CD4-positive, alpha-beta T cell treated with Interleukin-6 for 4 hours (primary cell): ENCODE data around the gene CLASP1.
"Not testable (repeated sequence)": the region's sequence is repeated elsewhere in the genome, so short reads cannot be mapped to it uniquely, and the experiment has no call there.

ENCODE experiments used
- DNase-seq: peaks from one replicate; pipeline ENCODE4 v3.0.0-alpha.2; 2020; ENCODE audit warnings: mixed read lengths

Gene CLASP1

DNA sequence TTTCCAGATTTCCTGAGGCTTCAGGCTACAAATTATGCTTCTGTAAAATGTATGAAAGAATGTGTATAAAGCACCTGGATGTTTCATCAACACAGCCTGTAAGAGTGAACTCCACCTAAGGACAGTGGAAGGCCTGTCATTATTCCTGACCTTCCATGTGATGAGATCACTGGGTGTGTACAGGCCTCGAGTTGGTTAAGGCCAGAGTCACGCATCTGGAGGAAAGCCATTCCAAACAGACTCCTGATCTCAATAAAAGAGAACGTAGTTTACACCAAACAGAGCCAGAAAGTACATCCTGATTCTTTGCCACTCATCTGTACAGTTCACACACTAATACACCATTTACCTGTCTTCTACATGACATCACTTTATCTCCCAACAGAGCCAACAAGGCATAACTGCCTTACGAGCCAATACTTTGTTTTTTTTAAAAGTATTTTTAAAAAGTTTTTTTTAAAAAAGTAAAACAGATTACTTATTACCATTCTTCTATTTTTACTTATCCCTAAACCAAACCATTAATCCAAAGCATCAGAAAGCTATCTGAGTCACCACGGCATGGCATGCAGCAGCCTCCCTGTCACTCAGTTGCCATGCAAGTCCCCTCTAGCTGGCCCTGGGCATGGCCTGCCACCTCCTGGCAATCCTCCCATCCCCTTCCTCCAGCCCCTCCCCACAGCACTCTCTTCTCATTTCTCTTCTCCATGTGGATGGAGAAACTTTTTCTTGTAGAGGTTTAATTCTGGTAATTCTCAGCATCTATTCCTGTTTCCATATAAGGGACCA, 285.4 kb downstream of the CLASP1 start:
- DNase-seq, result no peak

DNA sequence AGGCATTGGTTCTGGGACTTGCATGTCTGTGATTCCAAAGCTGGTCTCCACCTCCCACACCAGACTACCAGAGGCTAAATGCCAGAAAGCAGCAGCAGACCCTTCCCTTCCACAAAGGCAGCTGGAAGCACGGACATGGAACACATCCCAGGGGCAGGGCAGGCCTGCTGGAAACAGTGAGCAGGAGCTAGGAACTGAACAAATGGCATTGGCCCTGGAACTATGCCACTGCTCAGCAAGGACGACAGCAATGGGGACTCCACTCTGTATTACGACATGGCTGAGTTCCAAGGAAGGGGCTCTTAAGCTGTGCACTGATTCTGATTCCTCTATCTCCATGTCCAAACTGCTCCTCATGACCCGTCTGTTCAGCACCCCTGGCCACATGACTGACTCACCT, 286.5 kb downstream of the CLASP1 start:
- DNase-seq, result no peak

DNA sequence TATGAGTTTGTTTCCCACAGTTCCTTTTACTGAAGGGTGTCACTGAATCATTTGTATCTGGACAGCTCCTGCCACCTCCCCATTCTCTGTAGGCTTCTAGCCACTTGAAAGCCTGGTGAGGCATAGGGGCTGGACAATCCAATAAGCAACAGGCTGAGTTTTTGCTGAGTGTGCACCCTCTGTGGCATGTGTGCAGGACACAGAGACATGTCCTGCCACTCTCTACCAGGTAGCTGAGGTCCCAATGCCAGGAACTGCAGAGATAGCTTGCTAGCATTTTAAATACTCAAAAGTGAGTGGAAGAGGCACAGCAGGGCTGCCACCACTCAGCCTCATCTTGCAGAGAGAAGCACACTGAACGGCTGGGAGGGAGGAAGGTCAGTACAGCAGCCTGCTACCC, 287.0 kb downstream of the CLASP1 start:
- no peak for DNase-seq

DNA sequence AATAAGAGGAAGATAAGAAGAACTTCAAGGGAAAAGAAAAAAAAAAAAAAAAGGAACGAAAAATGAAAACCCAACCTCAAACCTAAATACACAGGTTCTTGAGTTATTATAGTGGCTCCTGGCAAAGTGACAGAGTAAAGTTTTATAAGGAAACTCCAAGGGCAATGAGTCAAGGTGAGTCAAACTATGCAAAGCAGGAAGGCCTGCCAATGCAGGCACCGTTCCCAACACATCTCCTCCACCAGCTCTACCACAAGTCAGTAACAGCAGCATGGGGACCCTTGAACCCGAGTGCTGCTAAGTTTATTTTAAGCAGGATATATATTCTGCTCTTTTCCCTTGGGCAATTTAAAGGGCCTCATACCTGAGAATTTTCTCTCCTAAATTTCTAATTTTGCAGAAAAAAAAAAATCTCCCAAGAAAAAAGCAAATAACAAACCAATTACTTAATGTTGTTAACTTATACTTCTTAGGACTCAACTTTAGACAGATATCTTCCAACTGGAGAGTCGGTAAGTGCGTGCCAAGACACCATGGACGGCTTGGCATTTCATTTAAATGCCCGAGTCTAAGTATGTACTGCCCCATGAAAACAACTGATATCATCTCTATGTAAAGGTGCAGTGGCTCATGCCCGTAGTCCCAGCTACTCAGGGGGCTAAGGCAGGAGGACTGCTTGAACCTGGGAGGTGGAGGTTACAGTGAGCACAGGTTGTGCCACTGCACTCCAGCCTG, 288.5 kb downstream of the CLASP1 start:
- no peak for DNase-seq

DNA sequence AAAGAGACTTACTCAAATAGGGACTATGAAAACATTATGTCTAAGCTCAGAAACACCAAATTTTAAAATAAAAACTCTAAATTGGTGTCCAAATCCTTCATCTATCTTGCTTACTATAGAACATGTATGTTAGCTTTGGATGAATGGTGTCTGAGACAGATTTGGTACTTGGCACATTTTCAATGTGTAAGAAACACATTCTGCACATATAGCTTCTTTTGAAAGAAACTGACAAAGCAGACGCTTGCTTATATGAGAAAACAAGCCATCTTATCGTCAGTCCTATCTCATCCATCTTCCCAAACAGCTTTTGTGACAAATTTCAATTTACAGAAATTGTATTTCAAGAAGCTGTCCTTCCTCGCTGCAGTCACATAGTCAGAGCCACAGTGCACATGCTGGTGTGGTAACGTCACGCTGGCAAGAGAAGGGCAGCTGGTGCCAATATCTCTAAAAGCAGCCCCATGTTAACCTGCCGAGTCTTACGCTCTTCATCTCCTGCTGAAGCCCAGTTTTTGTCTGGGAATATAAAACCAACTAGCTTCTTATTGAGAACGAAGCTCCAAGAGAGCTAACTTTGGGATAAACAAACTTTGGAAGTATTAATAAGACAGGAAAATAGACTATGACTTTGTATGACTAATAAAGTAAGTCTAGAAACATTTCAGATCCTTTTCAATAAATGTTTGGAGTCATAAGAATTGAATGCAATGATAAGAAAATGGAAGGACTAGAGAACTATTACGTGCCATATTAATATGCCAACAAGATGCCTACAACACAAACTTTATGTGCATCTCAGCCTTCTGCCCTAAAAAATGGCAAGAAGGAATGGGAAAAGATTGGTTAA, 289.3 kb downstream of the CLASP1 start:
- no peak for DNase-seq

DNA sequence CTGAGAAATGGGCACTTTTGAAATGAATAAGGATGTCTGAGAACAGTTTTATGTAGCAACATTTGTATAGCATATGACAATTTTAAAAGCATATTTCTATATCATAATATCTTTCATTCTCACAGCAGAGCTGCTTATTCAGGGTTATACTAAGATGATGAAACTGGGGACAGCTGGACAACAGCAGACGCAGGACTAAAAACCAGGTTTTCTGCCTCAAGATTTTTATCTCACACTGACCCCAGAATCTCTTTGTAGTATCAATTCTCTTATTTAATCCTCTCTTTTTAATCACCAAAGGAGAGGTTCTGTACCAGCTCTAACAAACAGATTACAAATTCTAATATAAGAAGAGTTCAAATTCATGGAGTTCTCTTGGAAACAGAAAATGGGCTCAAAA, 290.1 kb downstream of the CLASP1 start:
- no peak for DNase-seq

DNA sequence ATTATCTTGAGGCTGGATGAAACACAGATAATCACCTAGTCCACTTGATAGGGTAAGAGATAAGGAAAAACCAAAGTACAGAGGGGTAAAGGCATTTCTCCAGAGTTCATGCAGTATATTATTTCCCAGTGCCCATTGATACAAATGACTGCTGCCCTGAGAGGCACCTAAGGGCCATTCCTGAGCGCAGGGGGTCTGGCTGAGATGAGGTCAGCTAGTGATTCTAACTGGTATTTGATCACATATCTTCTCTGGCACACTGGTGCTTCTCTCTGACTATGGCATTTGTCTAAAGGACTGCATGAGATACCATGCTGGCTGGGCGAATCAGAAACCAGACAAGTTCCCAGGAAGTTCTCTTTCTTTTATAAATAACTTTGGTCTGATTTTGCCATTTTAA, 291.0 kb downstream of the CLASP1 start:
- DNase-seq, result no peak

DNA sequence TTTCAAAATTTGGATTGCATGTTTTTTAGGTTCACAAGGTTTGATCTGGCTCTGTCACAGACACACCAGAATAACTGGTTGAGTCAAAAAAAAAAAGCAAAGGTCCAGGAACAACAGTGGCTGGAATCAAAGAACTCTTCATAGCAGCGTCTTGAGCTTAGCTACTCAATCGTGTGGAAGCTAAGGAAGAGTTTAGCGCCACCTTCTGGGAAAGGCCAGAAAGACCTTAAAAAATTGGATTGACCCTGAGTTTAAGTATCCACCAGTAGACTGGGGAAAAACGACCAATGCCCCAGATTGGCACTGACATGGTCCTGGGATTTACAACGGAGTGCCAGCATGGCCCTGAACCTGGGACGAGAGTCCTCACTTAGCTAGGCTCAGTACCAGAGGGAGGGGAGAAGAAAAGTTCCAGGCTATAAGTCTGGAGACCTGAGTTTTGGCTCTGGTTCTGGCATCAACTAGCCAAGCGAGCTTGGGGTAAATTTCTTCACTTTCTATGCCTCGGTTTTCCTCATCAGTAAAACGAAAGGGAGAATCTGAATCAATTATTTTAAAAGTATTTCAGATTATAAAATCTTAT, 293.1 kb downstream of the CLASP1 start:
- DNase-seq, result peak; percentile 7

DNA sequence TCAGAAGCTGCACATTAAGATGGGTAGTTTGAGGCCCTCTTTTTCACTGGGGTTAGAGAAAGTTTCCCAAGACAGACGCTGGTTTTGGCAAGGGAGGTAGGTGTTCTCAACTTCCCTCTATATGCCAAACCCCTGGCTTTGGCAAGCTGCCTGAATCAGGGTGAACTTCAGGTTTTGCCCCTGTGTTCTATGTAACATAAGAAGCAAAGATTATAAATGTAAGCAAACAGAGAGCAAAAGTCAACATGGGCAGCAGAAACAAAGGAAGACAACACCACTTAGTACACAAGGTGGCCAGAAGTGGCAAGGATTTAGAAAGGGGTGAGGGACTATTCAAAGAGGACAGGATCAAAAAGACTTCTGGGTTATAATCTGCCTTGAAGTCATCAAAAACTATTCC, 293.8 kb downstream of the CLASP1 start:
- no peak for DNase-seq

DNA sequence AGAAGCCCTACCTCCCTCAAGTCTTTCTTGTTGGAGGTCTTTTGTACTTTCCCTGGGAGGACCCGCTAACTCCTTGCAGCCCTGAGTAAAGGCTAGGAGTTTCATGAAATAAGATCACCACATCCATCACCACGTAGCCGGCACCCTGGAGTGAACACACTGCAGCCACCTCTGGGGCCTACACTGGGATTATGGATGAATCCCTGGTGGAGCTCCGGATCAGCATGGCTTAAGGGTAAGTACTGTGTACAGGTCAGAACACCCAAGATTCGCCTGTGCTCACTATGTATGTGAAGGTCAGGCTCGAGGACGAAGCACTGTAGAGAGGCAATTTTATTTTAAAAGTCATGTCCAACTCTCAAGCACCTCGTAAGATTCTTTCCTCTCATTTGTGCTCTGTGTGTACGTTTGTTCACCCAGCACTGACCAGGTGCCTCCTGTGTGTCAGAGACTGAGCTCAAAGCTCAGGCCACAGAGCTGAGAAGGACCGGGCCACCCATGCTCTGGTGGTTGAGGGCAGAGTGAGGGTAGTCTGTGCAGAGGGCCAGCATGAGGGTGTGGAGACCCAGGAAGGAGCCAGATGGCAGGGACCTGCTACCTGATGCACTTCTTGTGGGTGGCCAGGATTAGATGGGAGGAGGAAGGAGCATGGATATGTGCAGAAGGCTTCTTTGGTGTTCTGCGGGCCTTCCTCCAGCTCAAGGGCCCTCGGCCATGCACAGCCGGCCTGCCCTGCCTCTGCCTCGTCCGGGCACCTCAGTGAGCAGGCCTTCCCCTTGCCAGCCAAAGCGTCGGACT, 297.5 kb downstream of the CLASP1 start:
- DNase-seq, result no peak

DNA sequence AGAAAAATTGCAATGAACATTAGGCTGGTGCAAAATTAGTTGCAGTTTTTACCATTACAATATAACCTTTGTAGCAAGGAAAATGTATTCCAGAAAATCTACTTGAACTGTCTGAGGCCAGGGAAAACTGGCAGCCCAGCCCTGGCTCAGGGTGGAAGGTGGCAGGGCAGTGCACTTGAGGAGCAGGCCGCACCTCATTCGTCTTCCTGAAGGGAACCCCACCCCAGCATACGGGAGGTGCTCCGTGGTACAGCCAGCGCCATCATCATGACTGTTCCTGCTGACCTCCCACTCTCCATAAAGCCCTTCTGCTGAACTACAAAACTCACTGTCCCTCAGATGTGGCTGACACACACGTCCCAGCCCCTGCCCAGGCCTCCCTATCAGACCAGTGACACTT, 298.4 kb downstream of the CLASP1 start:
- no peak for DNase-seq

DNA sequence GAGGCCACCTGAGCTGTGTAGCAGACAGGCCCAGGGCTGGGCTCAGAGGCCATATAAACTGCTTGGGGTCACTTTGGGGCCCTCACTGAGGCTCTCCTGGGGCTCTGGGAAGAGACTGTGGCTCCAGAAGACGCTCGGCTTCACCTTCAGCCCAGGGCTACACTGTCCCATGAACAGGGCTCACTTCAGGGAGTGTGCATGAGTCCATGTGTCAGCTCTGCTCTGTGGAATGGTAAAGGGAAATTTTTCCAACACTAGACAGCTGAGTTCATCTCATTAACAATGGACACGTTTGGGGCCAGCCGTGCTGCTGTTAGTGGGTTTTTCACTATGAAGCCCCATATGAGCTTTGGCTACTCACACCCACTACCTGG, 298.9 kb downstream of the CLASP1 start:
- no peak for DNase-seq

DNA sequence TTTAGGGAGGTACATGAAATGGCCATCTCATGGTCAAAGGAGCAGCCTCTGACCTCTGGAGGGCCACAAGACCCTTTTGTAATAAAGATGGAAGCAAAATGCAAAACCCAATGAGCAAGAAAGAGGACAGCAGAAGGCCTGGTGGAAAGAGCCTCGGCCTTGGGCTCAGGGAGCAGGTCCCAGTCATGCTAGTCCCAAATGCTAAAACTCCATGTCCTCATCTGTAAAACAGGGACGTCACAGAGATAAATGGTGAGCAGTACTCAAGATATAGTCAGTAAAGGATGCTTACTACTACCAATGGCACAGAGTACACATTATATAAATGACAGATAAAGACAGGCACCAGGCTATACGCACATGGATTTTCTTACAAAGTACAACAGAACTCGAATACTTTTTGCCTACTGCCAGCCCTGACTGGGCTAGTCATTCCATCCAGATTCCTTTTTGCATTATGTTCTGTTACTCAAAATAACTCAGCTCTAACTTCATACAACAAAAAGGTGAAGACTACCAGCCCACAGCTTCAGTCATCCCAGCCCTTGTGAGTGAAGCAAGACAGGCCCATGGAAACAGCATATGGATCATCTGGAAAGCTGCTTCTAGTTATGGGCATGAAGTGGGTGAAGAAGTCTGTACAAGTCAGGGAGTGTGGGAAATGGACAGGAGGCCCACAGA, 299.4 kb downstream of the CLASP1 start:
- no peak for DNase-seq

DNA sequence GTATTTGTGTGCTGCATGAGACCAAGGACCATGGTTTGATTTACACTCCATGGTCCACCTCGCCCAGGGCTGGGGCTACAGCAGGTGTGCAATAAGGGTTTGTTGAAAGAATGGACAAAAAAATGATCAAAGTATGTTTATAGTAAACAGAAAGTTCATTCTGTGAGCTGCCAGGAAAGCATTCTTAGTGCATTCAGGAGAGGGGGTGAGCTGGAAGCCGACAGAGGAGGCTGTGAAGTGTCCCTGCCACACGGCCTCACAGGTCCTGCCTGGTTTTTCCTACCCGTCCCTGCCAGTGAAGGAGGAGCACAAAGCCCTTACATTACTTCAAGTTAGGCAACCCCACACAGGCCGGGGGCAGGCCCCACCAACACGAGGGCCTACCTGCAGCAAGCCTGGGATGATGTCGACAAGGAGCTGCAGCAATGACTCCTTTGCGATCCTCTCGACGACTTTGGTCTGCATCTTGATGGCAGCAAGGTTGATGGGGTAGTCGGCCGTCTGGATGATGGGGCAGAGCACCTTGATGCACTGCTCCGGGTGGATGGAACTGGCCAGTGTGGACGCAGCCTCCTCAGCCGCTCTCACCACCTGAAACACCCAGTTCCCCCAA, 301.0 kb downstream of the CLASP1 start:
- DNase-seq, result no peak

DNA sequence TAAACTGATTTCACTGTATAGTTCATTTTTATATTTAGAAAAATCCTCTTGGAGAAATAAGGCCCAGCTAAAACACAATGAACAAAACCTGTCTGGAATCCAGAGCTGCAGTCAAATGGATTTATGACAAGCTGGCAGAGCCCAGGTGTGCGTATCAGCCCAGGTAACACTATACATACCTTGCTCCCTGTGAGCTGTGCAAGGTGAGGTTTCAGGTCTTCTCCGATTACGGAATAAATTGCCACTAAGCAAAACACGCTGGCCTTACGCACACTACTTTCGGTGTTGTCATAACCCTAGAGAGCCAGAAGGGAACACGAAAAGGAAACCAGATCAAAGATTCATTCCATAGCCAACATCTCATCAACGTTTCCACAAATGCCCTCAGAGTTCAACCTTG, 302.4 kb downstream of the CLASP1 start:
- no peak for DNase-seq

DNA sequence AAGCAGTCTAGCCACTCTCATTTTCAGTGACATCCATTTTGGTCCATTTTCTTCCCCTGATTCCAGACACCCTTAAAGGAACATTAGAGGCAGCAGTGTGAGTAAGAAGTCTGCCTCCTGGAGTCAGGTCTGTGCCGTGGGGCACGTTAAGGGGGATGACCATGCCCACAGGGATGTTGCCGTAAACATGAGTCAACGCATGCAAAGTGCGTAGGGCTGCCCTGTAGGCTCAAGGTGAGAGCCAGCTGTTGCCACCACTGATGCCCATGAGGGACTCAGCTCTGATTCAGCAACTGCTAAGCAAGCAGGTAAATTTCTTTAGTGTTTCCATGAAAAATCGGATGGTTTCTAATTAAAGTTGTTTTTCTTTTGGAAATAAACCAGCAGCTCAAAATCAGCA, 302.9 kb downstream of the CLASP1 start:
- DNase-seq, result no peak

DNA sequence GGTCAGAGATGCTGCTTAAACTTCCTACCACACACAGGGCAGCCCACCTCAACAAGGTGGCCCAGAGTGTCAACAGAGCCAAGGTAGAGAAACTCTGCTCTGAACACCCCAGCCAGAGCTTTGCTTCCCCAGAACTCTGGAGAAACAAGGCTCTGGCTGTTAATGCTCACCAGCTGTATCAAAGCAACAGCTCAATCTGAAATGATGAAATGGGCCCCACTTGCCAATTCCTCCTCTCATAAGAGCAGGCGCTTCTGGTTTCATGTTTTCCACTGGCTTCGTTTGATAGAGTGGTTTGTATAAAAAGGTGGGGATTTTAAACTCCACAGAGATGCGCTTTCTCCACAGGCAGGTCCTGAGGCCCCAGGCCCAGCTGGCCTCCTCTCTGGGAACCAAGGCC, 303.4 kb downstream of the CLASP1 start:
- DNase-seq, result no peak

DNA sequence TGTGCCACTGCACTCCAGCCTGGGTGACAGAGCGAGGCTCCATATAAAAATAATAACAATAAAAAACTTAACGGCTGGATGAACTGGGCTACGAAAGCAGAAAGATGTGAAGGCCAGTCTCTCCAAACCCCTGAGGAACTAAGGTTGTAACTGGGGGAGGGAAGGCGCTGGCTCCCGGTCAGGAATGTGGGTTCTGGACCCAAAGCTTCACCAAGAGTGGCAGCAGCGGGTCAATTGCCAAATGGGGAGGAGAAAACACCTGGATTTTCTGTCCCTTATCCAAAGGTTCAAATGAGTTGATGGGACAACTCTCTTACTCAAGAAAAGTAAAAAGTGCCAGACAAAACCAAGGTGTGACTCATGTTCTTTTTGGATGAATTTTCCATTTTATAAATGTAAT, 304.2 kb downstream of the CLASP1 start:
- no peak for DNase-seq

DNA sequence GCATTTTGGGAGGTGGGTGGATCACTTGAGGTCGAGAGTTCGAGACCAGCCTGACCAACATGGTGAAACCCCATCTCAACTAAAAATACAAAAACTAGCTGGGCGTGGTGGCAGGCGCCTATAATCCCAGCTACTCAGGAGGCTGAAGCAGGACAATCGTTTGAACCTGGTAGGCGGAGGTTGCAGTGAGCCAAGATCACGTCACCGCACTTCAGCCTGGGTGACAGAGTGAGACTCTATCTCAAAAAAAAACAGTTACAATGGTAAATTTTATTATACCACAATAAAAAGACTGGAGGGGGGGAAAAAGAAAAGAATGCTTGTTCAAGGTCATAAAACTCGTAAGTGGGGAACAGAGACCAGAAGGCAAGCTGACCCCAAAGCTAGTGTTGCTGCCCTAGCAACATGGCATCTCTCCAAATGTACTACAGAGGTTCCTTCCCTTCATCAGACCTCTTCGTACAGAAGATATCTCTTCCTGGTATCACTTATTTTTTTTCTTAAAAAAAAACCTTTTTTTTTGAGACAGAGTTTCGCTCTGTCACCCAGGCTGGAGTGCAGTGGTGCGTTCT, 305.3 kb downstream of the CLASP1 start:
- not testable (repeated sequence) for DNase-seq

DNA sequence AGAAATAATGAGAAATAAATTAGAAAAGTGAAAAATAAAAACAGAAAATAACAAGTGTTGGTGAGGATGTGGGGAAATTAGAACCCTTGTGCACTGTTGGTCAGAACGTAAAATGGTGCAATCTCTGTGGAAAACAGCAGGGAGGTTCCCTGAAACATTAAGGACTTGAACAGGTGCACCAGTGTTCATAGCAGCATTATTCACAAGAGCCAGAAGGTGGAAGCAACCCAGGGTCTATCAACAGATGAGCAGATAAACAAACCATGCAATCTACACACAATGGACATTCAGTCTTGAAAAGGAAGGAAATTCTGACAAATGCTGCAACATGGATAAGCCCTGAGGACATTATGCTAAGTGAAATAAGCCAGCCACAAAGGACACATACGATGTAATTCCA, 306.1 kb downstream of the CLASP1 start:
- no peak for DNase-seq

DNA sequence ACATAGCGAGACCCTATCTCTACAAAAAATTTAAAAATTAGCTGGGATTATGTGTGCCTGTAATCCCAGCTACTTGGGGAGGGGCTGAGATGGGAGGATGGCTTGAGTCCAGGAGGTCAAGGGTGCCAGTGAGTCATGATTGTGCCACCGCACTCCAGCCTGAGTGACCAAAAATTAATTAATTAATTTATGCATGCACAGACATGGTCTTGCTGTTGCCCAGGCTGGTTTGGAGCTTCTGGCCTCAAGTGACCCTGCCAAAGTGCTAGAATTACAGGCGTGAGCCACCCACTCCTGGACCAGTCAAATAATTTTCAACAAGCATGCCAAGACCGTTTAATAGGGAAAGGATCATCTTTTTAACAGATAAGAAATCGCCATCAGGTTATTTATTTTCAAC, 306.5 kb downstream of the CLASP1 start:
- DNase-seq, result no peak
